ENCODE data around the gene GPR162.

- TF ChIP-seq BHLHE40 (IDR thresholded peaks at IDR 0.05; ENCODE audit: borderline replicate concordance) (no peak), NFRKB (IDR thresholded peaks at IDR 0.05) (no peak), SP1 (IDR thresholded peaks at IDR 0.05) (no peak), FOXM1 (IDR thresholded peaks at IDR 0.05; ENCODE audit: borderline replicate concordance) (no peak), L3MBTL2 (conservative IDR thresholded peaks at IDR 0.05) (no peak), FOXA1 (IDR thresholded peaks at IDR 0.05) (no peak)
- TF ChIP-seq, protein P1, sequence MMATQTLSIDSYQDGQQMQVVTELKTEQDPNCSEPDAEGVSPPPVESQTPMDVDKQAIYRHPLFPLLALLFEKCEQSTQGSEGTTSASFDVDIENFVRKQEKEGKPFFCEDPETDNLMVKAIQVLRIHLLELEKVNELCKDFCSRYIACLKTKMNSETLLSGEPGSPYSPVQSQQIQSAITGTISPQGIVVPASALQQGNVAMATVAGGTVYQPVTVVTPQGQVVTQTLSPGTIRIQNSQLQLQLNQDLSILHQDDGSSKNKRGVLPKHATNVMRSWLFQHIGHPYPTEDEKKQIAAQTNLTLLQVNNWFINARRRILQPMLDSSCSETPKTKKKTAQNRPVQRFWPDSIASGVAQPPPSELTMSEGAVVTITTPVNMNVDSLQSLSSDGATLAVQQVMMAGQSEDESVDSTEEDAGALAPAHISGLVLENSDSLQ (IDR thresholded peaks at IDR 0.05) = no peak
These were observed 32.4 kb upstream of the GPR162 start, which contains the start of gene CD4 for GRCh38 chr12:6788972-6789924.
